Mononuclear cell (primary cell): ENCODE data around the gene CTSD. TPM values are rescaled to one million over a fixed set of nuclear protein-coding genes. Genes with fewer than 3 reads are reported as not detected.
"Not testable (repeated sequence)": the region's sequence is repeated elsewhere in the genome, so short reads cannot be mapped to it uniquely, and the experiment has no call there.

Experiments used
- H3K27me3 ChIP-seq: 2 replicates; pipeline ENCODE4 v1.6.0; 2011; ENCODE audit warnings: low read length, control low read depth; ENCODE audit not compliant: insufficient read depth
- H3K4me1 ChIP-seq: 2 replicates; pipeline ENCODE4 v1.5.1; 2011; ENCODE audit warnings: mild to moderate bottlenecking, low read length, control low read depth; ENCODE audit not compliant: insufficient read depth
- H3K4me3 ChIP-seq: 2 replicates; pipeline ENCODE4 v1.5.1; 2011; ENCODE audit warnings: mild to moderate bottlenecking, low read length, moderate library complexity
- H3K9me3 ChIP-seq: 2 replicates; pipeline ENCODE4 v1.5.1; 2011; ENCODE audit warnings: low read depth, mild to moderate bottlenecking, control low read depth, low read length
- total RNA-seq: library from RNA; depleted of rRNA; stranded (reverse); fragments of >200 nt; gene quantifications from one replicate; pipeline ENCODE4 v1.2.3, GENCODE V29; 2012

CTSD gene
- total RNA-seq, 1 donor: 253 TPM

DNA sequence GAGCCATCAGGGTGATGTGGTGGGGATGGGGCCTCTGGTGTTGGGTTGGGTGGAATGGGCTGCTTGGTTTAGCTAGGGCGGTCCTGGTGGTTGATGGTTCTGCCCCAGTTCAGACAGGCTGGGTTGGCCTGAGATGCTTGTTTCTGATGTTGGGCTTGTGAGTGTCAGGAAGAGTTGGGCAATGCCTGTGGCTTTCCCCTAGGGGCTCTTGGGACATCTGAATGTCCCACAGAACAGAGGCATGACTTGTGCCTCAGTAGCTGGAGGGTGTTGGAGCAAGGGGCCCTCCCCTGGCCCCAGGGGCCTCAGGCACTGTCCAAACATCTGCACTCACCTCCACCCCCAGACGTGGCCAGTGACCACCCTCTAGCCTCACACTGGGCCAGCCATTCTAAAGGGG lies 14.0 kb upstream of the CTSD start:
- H3K4me1 ChIP-seq: peaks cover 79% of the 10 kb centered on the region
- no peaks in the 10 kb centered on the region for H3K27me3 ChIP-seq
- no peak overlapping the region for H3K4me3 ChIP-seq
- H3K9me3 ChIP-seq: no peaks in the 10 kb centered on the region

DNA sequence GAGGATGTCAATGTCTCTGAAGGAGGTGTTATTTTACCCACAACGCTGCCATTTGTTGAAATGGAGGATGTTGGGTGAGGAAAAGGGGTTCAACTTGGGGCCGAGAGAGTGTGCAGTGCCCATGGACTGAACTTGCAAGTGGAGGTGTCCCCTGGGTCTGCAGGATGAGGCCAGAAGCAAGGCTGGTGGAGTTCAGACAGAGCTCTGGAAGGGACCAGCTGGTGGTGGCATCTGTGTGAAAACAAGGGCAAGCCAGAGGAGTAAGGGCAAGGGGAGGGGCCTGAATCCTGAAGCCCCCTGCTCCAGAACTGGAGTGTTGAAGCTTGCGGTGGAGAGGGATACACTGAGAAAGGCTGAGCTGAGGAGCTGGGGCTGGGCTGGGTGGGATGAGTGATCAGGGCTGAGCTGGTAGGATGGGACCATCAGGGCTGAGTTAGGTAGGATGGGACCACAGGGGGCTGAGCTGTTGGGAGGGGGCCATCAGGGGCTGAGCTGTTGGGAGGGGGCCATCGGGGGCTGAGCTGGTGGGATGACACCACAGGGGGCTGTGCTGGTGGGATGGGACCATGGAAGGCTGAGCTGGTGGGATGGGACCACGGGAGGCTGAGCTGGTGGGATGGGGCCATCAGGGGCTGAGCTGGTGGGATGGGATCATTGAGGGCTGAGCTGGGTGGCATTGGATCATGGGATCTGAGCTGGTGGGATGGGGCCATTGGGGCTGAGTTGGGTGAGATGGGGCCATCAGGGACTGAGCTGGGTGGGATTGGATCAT lies 13.4 kb upstream of the CTSD start:
- Histone ChIP-seq H3K4me3 (no peak overlapping the region), H3K9me3 (no peaks in the 10 kb centered on the region), H3K27me3 (no peaks in the 10 kb centered on the region), H3K4me1 (peaks cover 79% of the 10 kb centered on the region)

DNA sequence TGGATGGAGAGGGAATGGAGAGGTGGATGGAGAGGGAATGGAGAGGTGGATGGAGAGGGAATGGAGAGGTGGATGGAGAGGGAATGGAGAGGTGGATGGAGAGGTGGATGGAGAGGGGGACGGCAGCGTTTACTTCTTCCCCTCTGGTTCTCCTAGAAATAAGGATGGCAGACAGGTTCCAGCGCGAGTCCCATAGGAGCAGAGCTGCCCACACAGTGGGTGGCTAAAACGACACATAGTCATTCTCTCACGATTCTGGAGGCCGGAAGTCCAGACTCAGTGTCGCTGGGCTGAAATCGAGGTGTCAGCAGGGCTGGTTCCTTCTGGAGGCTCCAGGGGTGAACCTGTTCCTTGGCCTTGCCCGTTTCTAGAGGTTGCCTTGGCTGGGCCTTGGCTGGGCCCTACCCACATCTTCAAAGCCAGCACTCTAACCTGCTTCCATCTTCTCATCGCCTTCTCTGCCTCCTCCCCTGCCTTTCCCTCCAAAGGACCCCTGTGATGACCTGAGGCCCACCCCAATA lies 12.7 kb upstream of the CTSD start:
- Histone ChIP-seq H3K27me3 (no peaks in the 10 kb centered on the region), H3K4me3 (no peak overlapping the region), H3K4me1 (peaks cover 79% of the 10 kb centered on the region), H3K9me3 (no peaks in the 10 kb centered on the region)

DNA sequence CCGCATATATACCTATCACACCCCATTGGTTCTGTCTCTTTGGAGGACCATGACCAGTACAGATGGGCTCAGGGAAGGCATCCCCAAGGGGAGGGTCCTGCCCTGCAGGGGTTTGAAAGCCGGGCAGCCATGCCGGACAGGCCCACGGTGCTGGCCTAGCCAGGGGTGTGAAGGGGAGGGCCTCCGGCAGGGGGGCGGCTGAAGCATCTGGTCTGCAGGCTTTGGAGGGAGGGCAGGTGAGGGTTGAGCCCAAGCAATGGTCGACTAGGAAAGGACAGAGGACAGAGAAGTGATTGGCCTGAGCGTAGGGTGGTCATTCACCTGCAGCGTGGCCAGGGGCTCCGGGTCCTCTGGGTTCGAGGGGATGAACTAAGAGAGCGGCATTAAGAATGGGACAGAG lies 11.2 kb upstream of the CTSD start:
- Histone ChIP-seq H3K27me3 (no peaks in the 10 kb centered on the region), H3K4me3 (no peak overlapping the region), H3K9me3 (no peaks in the 10 kb centered on the region), H3K4me1 (peaks cover 79% of the 10 kb centered on the region)

DNA sequence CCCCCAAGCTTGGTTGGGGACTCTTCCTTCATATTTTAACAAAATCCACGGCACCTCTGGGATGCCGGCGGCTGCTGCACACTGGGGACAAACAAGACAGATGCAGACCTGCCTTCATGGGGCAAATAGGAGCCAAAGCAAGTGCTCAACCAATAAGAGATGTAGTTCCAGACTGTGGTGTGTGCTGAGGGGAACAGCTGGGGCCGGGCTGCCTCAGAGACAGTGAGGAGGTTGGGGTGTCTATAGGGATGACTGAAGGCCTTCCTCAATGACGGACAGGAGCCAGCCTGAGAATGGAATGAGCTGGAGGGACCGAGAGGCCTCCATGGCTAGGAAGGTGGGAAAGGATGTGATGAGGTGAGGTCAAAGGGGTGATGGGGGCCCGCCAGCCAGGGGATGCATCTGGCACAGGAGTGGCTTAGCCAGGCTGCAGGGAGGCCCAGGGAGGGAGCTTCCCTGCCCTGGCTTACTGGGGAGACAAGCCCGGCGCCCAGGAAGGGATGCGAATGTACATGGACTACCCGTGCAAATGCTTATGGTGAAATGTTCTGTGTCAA lies 10.3 kb upstream of the CTSD start:
- H3K4me3 ChIP-seq: no peak overlapping the region
- no peaks in the 10 kb centered on the region for H3K27me3 ChIP-seq
- no peaks in the 10 kb centered on the region for H3K9me3 ChIP-seq
- H3K4me1 ChIP-seq: peaks cover 78% of the 10 kb centered on the region

DNA sequence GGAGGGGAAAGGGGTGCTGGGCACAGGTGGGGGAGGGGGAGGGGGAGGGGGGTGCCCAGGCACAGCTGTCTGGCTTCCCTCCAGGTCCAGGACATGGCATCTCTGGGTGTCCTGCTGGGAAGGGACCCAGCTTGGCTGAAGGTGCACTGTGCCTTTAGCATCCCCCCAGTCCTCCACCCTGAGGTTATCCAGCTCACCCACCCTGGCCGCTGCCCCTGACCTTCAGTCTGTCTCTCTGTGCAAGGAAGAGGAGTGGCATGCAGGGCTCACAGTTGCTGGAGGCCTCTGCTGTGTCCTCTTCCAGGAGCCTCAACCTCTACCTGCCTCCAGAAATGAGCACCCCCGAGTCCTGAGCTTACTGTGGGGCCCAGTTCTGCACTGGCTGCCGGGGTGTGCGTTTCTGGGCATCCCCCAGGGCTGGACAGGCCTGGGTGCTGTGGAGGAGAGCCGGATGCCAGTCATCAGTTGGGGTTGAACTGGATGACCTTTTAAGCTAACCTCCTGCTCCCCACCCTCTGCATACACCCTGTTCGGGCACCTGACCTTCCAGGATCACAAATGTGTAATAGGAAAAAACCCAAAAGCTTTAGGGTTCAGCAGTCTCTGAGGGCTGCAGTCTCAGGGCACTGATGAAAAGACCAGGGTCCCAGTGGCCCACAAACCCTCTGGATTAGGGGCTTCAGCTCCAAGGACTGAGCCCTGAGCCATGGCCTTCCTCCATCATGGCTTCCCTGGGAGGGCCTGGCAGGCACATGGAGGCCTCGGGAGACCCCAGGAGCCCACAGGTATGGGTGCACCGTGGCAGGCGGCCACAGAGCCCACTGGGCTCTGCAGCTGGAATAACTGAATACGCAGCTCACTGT lies 9.6 kb upstream of the CTSD start:
- H3K4me3 ChIP-seq: no peak overlapping the region

DNA sequence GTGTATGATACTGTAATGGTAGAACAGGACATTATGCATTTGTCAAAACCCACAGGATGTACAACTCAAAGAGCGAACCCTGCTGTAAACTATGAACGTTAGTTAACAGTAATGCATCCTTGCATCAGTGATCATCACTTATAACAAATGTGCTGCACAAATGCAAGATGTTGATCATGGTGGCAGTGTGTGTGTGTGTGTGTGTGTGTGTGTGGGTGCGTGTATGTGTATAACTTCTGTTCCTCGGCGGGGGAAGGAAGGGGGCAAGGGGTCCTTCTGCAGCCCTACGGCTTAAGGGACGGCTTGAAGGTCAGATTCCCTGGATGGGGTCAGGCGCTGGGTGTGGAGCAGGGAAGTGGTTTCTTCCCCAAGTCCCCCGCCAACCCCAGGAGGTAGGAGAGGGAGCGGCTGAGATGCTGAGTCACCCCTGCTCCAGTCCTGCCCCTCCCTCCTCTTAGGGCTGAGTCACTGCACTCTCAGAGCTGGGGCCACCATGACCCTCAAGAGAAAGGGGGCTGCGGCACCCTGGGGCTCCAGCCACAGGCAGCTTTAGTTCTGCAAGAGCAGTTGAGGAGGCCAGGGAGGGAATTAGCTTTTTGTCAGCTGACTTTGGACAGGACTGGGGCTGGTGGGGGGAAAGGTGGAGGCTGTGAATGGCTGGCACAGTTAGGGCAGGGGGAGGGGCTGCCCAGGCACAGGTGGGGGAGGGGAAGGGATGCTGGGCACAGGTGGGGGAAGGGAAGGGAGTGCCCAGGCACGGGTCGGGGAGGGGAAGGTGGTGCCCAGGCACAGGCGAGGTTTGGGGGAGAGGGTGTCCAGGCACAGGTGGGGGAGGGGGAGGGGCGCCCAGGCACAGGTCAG lies 8.8 kb upstream of the CTSD start:
- no peaks in the 10 kb centered on the region for H3K9me3 ChIP-seq
- no peak overlapping the region for H3K4me3 ChIP-seq
- no peaks in the 10 kb centered on the region for H3K27me3 ChIP-seq
- peaks cover 65% of the 10 kb centered on the region for H3K4me1 ChIP-seq

More for the DNA sequence above, 9.6 kb upstream of the CTSD start:
- Histone ChIP-seq H3K9me3 (no peaks in the 10 kb centered on the region), H3K27me3 (no peaks in the 10 kb centered on the region), H3K4me1 (peaks cover 73% of the 10 kb centered on the region)

DNA sequence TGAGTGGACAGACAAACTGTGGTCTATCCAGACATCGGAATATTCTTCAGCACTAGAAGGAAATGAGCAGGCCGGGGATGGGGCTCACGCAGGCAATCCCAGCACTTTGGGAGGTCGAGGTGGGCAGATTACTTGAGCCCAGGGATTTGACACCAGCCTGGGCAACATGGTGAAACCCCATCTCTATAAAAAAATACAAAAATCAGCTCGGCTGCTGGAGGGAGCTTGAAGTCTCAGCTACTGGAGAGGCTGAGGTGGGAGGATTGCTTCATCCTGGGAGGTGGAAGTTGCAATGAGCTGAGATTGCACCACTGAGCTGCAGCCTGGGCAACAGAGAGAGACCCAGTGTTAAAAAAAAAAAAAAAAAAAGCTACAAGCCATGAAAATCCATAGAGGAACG lies 8.0 kb upstream of the CTSD start:
- no peaks in the 10 kb centered on the region for H3K27me3 ChIP-seq
- peaks cover 57% of the 10 kb centered on the region for H3K4me1 ChIP-seq
- H3K9me3 ChIP-seq: no peaks in the 10 kb centered on the region
- no peak overlapping the region for H3K4me3 ChIP-seq

DNA sequence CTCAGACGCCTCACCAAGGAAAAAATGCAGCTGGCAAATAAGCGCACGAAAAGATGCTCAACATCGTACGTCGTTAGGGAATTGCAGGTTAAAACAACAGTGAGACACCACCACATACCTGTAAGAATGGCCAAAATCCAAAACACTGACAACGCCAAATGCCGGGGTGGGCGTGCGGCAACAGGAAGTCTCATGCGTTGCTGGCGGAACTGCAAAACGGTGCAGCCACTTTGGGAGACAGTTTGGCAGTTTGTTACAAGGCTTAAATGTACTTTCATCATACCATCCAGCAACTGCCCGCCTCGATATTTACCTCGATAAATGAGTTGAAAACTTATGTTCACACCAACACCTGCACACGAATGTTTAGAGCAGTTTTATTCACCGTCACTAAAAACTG lies 7.5 kb upstream of the CTSD start:
- no peaks in the 10 kb centered on the region for H3K9me3 ChIP-seq
- H3K4me1 ChIP-seq: peaks cover 54% of the 10 kb centered on the region
- H3K27me3 ChIP-seq: no peaks in the 10 kb centered on the region
- H3K4me3 ChIP-seq: no peak overlapping the region

DNA sequence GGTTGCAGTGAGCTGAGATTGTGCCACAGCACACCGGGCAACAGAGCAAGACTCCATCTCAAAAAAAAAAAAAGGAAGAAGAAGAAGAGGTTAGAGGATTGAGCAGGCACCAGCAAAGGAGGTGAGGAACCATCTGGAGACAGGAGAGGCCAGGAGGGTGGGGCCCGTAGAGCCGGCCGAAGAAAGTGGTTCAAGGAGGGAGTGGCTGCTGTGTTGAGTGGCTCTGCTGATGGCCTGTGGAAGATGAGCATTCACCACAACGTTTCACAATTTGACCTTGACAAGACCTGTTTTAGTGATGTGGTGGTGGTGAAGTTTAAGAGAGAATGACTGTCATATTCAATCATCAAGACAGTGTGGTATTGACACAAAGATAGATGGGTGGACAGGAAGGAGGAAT lies 6.8 kb upstream of the CTSD start:
- H3K27me3 ChIP-seq: no peaks in the 10 kb centered on the region
- H3K4me3 ChIP-seq: no peak overlapping the region
- no peaks in the 10 kb centered on the region for H3K9me3 ChIP-seq
- peaks cover 54% of the 10 kb centered on the region for H3K4me1 ChIP-seq

DNA sequence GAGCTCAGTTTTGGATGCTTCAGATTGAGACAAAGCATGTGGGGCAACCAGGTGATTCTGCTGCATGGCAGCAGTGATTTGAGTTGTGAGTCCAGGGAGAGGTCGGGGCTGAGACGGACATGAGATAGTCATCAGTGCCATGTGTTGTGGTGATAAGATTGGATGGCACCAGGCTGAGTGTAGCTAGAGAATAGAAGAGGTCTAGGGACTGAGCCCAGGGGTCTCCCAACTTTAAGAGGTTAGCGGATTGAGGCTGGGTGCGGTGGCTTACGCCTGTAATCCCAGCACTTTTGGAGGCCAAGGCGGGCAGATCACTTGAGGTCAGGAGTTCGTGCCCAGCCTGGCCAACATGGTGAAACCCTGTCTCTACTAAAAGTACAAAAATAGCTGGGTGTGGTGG lies 6.3 kb upstream of the CTSD start:
- H3K4me1 ChIP-seq: peaks cover 54% of the 10 kb centered on the region
- H3K9me3 ChIP-seq: no peaks in the 10 kb centered on the region
- H3K4me3 ChIP-seq: no peak overlapping the region
- no peaks in the 10 kb centered on the region for H3K27me3 ChIP-seq

DNA sequence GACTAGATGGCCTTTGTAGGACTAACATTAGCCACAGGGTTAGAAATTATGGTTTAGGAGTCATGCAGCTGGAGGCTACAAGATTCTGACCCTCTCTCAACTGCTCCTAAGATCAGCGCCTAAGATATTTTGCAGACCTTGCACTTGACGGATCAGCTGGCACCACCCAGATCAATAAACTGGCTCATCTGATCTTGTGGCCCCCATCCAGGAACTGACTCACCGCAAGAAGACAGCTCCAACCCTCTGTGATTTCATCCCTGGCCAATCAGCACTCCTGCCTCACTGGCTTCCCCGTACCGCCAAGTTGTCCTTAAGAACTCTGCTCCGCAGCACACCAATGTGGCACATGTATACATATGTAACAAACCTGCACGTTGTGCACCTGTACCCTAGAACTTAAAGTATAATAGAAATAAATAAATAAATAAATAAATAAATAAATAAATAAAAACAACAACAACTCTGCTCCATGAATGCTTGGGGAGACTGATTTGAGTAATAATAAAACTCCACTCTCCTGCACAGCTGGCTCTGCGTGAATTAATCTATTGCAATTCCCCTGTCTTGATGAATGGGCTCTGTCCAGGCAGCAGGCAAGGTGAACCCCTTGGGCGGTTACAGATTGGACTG lies 5.7 kb upstream of the CTSD start:
- H3K27me3 ChIP-seq, H3K9me3 ChIP-seq, H3K4me3 ChIP-seq: not testable (repeated sequence)
- H3K4me1 ChIP-seq: peaks cover 55% of the 10 kb centered on the region

DNA sequence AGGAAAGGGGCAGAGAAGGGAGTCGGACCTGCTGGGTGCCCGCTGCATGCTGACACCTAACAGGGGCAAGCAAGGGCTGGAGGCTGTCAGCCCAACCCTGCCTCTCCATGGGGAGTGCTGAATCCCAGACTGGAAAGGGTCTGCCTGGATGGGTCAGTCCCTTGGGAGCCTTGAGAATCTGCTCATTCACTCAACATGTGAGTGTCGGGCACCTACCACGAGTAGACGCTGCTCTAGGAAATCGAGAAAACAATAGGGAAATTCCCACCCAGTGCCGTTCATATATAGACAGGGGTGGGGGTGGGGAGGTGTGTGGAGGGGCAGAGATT lies 4.4 kb upstream of the CTSD start:
- H3K4me3 ChIP-seq: no peak overlapping the region
- peaks cover 48% of the 10 kb centered on the region for H3K4me1 ChIP-seq
- H3K9me3 ChIP-seq: no peaks in the 10 kb centered on the region
- H3K27me3 ChIP-seq: no peaks in the 10 kb centered on the region

DNA sequence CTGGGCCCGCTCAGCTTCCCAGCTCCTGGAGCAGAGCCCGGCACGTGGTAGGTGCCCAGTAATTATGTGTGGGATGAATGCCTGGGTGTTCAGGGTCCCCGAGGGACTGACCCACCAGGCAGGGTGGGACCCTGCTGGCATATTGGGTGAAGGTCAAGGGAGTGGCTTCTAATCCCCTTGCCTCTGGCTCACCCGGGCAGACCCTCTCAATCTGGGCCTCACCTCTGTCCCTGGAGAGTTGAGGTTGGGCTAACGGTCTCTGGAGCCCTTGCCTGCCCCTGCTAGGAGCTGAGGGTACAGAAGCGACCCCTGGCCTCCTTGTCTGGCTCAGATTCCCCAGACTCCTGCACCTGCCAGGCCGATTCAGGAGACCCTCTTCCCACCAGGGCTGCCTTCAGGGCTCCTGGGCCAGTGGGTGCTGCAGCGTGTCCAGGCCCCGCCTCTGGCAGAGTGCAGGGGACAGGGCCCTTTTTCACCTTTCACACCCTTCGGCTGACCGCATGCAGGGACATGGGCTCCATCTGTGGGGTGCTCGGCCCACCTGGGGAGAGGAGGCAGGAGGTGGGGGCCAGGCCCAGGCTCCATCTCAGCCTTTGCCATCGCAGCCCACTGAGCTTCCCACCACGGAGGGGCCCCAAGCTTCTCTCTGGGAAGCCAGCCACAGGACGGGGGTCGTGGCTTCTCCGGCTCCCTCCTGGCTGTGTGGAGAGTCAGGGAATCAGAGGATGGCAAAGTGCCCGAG lies 3.8 kb upstream of the CTSD start:
- Histone ChIP-seq H3K9me3 (no peaks in the 10 kb centered on the region), H3K27me3 (no peaks in the 10 kb centered on the region), H3K4me1 (peaks cover 50% of the 10 kb centered on the region), H3K4me3 (no peak overlapping the region)
